GM13976 (cell line): ENCODE measurements around the gene BEND3.
"Not testable (repeated sequence)": the region's sequence is repeated elsewhere in the genome, so short reads cannot be mapped to it uniquely, and the experiment has no call there.

Experiments used
- DNase-seq: peaks from one replicate; pipeline ENCODE4 v3.0.0; 2012; ENCODE audit warnings: low spot score
- in situ Hi-C: fragments of 300-500 bp; cut with MboI; formaldehyde crosslinking; loops from one replicate; pipeline ENCODE4 v1.12.0; 2022; ENCODE audit warnings: low sequenced_read_pairs, mixed read lengths, inconsistent platforms; ENCODE audit not compliant: unreplicated experiment
- TF ChIP-seq, protein P1 (sequence below): IDR thresholded peaks from 2 replicates; pipeline ENCODE4 v1.5.1; 2012; ENCODE audit warnings: borderline replicate concordance, mild to moderate bottlenecking; ENCODE audit not compliant: insufficient read depth; ENCODE audit errors: extremely low read depth, missing control alignments, control extremely low read depth

BEND3 gene

DNA sequence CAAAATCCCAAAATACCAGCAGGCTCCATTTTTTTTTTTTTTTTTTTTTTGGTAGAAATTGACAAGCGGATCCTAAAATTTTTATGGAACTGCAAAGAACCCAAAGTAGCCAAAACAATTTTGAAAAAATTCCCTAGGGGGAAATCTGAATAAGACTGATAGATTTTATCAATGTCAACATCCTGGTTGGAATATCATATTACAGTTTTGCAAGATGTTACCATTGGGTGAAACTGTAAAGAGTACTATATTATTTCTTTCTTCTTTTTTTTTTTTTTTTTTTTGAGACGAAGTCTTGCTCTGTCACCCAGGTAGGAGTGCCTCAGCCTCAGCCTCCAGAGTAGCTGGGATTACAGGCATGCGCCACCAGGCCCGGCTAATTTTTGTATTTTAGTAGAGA is 29.4 kb upstream of the BEND3 start:
- TF ChIP-seq, protein P1, sequence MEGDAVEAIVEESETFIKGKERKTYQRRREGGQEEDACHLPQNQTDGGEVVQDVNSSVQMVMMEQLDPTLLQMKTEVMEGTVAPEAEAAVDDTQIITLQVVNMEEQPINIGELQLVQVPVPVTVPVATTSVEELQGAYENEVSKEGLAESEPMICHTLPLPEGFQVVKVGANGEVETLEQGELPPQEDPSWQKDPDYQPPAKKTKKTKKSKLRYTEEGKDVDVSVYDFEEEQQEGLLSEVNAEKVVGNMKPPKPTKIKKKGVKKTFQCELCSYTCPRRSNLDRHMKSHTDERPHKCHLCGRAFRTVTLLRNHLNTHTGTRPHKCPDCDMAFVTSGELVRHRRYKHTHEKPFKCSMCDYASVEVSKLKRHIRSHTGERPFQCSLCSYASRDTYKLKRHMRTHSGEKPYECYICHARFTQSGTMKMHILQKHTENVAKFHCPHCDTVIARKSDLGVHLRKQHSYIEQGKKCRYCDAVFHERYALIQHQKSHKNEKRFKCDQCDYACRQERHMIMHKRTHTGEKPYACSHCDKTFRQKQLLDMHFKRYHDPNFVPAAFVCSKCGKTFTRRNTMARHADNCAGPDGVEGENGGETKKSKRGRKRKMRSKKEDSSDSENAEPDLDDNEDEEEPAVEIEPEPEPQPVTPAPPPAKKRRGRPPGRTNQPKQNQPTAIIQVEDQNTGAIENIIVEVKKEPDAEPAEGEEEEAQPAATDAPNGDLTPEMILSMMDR, result no peak
- no peak for DNase-seq
- in situ Hi-C loops, result no loop called here

DNA sequence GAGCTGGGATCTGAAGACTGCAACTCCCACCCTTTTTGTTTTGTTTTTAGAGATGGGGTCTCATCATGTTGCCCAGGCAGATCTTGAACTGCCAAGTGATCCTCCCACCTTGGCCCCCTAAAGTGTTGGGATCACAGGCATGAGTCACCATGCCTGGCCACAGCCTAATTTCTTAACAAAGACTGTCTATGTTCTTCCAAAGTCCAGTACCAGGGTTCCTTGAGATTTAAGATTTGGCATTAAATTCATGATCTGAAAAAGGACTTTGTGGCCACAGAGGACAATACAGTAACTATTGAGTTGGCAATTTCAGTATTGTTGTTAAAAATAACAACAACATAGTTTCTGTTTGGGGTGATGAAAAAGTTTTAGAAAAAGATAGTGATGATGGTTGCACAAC is 28.7 kb upstream of the BEND3 start:
- DNase-seq, result no peak
- in situ Hi-C loops, result no loop called here
- TF ChIP-seq, protein P1, result no peak

DNA sequence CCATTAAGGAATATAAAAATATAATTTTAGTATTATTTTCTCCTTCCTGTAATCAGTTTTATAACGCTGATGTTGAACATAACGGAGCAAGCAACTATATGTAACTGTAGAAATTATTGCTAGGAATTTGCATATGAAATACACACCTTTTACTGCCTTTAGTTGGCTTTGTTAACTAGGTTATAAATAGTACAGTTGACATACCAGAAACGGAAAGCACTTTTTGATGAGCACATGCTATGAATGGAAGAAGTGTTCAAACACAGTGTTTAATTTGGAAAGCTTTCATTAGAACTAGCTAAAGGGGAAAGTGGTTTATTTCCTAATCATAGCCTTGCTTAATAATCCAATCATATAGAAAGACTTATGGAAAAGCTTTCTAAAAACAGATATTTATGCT is 25.3 kb upstream of the BEND3 start:
- in situ Hi-C loops, result no loop called here
- TF ChIP-seq, protein P1, result no peak
- DNase-seq, result no peak

DNA sequence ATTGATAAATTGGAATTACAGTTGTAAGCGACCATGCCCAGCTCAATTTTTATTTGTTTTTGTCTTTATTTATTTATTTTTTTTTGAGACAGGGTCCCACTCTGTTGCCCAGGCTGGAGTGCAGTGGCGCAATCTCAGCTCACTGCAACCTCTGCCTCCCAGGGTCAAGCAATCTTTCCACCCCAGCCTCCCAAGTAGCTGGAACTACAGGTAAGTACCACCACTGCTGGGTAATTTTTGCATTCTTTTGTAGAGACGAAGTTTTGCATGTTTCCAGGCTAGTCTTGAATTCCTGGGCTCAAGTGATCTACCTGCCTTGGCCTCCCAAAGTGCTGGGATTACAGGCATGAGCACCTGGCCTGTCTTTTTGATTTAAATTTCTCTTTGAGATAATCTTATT is 21.0 kb upstream of the BEND3 start:
- in situ Hi-C loops, DNase-seq: not testable (repeated sequence)

DNA sequence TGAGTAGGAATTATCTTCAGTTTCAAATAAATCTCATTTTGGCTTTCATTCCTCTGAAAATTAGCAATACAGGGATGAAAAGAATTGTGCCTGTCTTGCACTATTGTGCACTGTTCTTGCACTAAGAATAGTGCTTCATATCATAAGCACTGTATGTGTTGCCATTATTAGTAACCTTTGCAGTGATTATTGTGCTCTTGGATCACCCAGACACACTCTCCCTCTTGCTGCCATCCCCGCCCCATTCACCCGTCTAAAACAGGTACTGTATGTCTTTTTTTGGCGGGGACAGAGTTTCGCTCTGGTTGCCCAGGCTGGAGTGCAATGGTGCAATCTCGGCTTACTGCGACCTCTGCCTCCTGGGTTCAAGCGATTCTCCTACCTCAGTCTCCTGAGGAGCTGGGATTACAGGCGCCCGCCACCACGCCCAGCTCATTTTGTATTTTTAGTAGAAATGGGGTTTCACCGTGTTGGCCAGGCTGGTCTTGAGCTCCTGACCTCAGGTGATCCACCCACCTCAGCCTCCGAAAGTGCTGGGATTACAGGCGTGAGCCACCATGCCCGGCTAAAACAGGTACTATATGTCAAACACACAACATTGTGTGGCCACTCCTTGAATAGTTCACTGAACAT is 19.8 kb upstream of the BEND3 start:
- DNase-seq, in situ Hi-C loops: not testable (repeated sequence)

DNA sequence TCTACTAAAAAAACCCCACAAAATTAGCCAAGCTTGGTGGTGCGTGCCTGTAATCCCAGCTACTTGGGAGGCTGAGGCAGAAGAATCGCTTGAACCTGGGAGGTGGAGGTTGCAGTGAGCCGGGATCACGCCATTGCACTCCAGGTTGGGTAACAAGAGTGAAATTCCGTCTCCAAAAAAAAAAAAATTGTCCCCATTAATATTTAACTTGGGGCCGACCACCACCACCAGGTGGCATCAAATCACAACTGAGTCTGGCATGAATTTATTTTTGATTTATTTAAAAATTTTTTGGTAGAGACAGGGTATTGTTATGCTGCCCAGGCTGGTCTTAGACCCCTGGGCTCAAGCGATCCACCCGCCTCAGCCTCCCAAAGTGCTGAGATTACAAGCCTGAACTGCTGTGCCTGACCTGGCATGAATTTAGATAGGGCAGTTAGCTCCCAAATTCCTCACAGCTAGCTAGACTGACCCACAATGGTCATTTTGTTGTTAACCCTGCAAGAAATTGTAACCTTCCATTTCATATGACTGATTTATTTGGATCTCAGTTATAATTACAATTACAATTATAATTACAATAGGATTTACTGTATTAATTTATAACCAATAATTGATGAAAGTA is 17.1 kb upstream of the BEND3 start:
- no peak for DNase-seq
- TF ChIP-seq, protein P1, result no peak
- in situ Hi-C loops, result no loop called here

DNA sequence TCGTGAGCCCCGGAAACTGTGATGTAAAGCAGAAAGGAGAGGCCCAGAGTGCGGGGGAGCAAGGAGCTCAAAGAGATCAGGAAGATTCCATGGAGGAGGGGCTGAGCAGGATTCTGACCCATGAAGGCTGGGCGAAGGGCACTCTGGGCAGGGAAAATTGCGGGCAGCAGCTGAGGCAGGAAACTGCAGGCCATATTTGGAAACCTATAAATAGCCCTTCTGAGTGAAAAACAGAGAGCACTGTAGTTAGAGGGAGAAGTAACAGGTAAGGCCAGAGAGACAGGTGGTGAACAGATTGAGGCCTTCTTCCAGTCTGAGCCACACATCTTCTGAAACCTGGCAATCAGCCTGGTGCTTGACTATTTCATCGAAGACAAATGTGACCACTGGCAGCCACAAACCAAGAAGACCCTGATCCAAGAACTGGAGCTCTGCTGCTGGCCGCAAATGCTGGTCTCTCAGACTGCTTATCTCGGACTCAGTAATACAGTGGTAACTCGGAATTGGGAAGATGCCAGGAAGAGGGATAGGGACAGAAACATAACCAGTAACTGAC is 14.1 kb upstream of the BEND3 start:
- in situ Hi-C loops, result no loop called here
- no peak for DNase-seq
- TF ChIP-seq, protein P1, result no peak
